PC-9 (cell line): ENCODE measurements around the gene DPEP2. TPM values are rescaled to one million over a fixed set of nuclear protein-coding genes. Genes with fewer than 3 reads are reported as not detected.

Experiments
- BruUV-seq: library from RNA; stranded (reverse); fragments of 400-500 nt; replicated peaks from 2 replicates; lab custom pipeline; 2021; lab: Mats Ljungman, UMichigan
- CTCF ChIA-PET: fragments of 300-600 bp; sonication (Branson Sonifier 250); formaldehyde crosslinking; loops from one replicate; lab custom pipeline; 2022; ENCODE audit warnings: antibody characterized with exemption; lab: Charles Lee
- POLR2A ChIA-PET: fragments of 300-600 bp; sonication (Branson Sonifier 250); formaldehyde crosslinking; loops from one replicate; lab custom pipeline; 2022; ENCODE audit warnings: antibody characterized with exemption; ENCODE audit not compliant: unreplicated experiment; lab: Charles Lee
- DNase-seq, 2 experiments: peaks; one replicate each; pipeline versions ENCODE4 v3.0.0 to v3.0.0-alpha.2; 2015 to 2022; ENCODE audit warnings: mixed read lengths in 1 of 2
- H2AFZ ChIP-seq: fragments of 200-600 bp; sonication (generic); 2 replicates; pipeline ENCODE4 v1.8.1; 2017; ENCODE audit warnings: antibody characterized with exemption
- H3F3A ChIP-seq: fragments of 200-600 bp; sonication (generic); 2 replicates; pipeline ENCODE4 v1.8.1; 2017; ENCODE audit warnings: antibody characterized with exemption, mild to moderate bottlenecking, low read depth; ENCODE audit not compliant: insufficient read depth
- H3K27ac ChIP-seq: fragments of 200-600 bp; sonication (generic); 2 replicates; pipeline ENCODE4 v1.6.1; 2016; ENCODE audit warnings: mixed run types
- H3K27me3 ChIP-seq: fragments of 200-600 bp; sonication (generic); 2 replicates; pipeline ENCODE4 v1.6.1; 2016; ENCODE audit warnings: low read depth, mixed run types; ENCODE audit not compliant: insufficient read depth
- H3K36me3 ChIP-seq: fragments of 200-600 bp; sonication (generic); 2 replicates; pipeline ENCODE4 v1.6.1; 2016; ENCODE audit warnings: low read depth, mixed run types
- H3K4me1 ChIP-seq: fragments of 200-600 bp; sonication (generic); replicated peaks from 2 replicates; pipeline ENCODE4 v1.6.1; 2016; ENCODE audit warnings: mixed run types; ENCODE audit not compliant: insufficient read depth
- H3K4me2 ChIP-seq: fragments of 200-600 bp; sonication (generic); 2 replicates; pipeline ENCODE4 v1.6.1; 2017; ENCODE audit warnings: mixed run types
- H3K4me3 ChIP-seq: fragments of 200-600 bp; sonication (generic); 2 replicates; pipeline ENCODE4 v1.6.1; 2016; ENCODE audit warnings: mixed run types
- H3K79me2 ChIP-seq: fragments of 200-600 bp; sonication (generic); 2 replicates; pipeline ENCODE4 v1.6.1; 2017; ENCODE audit warnings: low read depth, mixed run types
- H3K9me2 ChIP-seq: fragments of 200-600 bp; sonication (generic); 2 replicates; pipeline ENCODE4 v1.8.1; 2017; ENCODE audit warnings: mild to moderate bottlenecking; ENCODE audit not compliant: insufficient read depth
- H3K9me3 ChIP-seq: fragments of 200-600 bp; sonication (generic); 2 replicates; pipeline ENCODE4 v1.8.1; 2016; ENCODE audit warnings: low read depth; ENCODE audit not compliant: insufficient read depth
- H4K20me1 ChIP-seq: fragments of 200-600 bp; sonication (generic); 2 replicates; pipeline ENCODE4 v1.8.1; 2017; ENCODE audit not compliant: insufficient read depth
- CTCF ChIP-seq: fragments of 200-600 bp; sonication (generic); conservative IDR thresholded peaks from 2 replicates; pipeline ENCODE4 v1.6.1; 2017; ENCODE audit warnings: mixed run types, antibody characterized with exemption, mild to moderate bottlenecking, moderate library complexity
- EZH2 ChIP-seq: fragments of 200-600 bp; sonication (generic); IDR thresholded peaks from 2 replicates; pipeline ENCODE4 v1.8.0; 2017; ENCODE audit warnings: antibody characterized with exemption, low read depth
- intact Hi-C: fragments of 100-400 bp; cut with micrococcal nuclease; formaldehyde crosslinking; loops from one replicate; pipeline ENCODE4 v1.10.0; 2022; ENCODE audit not compliant: unreplicated experiment
- total RNA-seq: library from RNA; stranded (reverse); gene quantifications from 2 replicates; pipeline ENCODE4 v1.2.3, GENCODE V29; 2021

The DPEP2 gene
- total RNA-seq, 1 experiment from 2014 or later: not detected

GRCh38 chr16:67946128-67946569 lies 53.1 kb downstream of the DPEP2 start:
- Histone ChIP-seq H3K27ac (no peak overlapping the region), H3F3A (peaks cover 9% of the 10 kb centered on the region), H2AFZ (no peak overlapping the region), H3K36me3 (no peaks in the 10 kb centered on the region), H4K20me1 (peaks cover 14% of the 10 kb centered on the region), H3K79me2 (no peaks in the 10 kb centered on the region), H3K9me2 (no peaks in the 10 kb centered on the region), H3K4me1 (no peaks in the 10 kb centered on the region), H3K4me2 (no peak overlapping the region), H3K27me3 (no peaks in the 10 kb centered on the region), H3K9me3 (no peaks in the 10 kb centered on the region), H3K4me3 (no peak overlapping the region)
- no peak for DNase-seq
- TF ChIP-seq EZH2: no peak
- TF ChIP-seq CTCF: no peak
- no TSS peak for BruUV-seq
- ChIA-PET POLR2A (no interaction called here), CTCF (no interaction called here)
- intact Hi-C loops: loop anchor here (10.0 kb wide), 1 partner anchor 99 kb away; no protein-coding TSS in a partner anchor

DNA sequence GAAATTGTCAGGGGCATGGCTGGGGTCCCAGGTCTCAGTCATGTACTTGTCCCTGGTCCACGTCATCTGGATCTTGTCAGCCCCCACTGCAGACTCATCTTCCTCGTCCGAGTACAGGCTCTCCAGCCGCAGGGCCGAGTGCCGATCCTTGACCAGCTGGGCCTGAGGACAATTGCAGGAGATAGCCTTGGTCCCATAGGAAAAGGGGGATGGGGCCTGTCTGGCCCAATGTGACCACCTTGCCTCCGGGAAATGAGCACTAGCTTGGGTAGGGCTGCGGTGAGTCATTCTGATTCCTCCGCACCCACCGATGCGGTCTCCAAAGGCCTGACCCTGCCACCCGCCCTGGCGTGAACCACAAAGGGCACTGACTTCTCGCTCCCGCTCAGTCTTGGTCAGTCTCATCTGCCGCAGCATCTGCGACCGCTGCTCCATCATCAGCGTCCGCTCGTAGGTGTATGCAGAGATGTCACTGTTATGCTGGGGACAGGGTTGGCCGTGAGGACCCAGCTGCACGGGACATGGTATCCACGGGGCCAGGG lies 53.8 kb downstream of the DPEP2 start:
- Histone ChIP-seq H3K27me3 (no peaks in the 10 kb centered on the region), H4K20me1 (peaks cover 14% of the 10 kb centered on the region), H2AFZ (no peak overlapping the region), H3K9me2 (no peaks in the 10 kb centered on the region), H3K36me3 (no peaks in the 10 kb centered on the region), H3K4me1 (no peaks in the 10 kb centered on the region), H3F3A (peaks cover 14% of the 10 kb centered on the region), H3K9me3 (no peaks in the 10 kb centered on the region), H3K4me3 (no peak overlapping the region), H3K79me2 (no peaks in the 10 kb centered on the region), H3K4me2 (no peak overlapping the region), H3K27ac (no peak overlapping the region)
- intact Hi-C loops: loop anchor here (10.0 kb wide), 1 partner anchor 99 kb away; no protein-coding TSS in a partner anchor
- POLR2A ChIA-PET: no interaction called here
- DNase-seq: no peak
- BruUV-seq: no TSS peak
- TF ChIP-seq EZH2 (no peak), CTCF (no peak)
- CTCF ChIA-PET: no interaction called here

DNA sequence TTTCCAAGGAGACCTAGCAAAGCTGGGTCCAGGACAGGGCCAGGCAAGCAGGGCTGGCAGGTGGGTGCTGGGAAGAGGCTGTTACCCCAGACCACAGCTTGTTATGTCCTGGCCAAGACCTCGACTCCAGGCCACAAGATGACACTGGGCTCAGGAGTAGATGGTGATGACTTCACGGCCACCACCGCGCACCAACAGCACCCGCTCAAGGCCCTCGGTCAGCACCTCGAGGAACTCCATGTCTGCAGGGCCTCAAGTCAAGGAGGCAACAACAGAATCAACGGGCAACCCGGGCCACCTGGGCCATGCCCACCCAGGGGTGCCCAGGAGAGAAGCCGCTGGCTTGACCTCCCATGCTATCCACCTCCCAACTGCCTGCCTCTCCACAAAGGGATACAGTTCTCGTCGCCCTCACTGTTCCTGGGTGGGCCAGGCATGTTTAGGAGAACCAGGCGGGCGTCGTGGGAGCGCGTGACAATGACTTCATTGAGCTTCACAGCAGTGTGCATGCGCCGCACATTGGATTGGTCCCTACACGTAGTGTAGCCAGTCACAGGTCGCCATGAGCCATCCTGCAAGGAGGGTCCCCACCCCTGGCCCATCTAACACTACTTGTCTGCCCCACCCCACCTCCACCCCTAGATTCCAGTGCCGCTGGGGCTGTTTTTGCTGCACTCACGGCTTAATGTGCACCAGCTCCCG lies 54.4 kb downstream of the DPEP2 start:
- H3K36me3 ChIP-seq: no peaks in the 10 kb centered on the region

More for the DNA sequence above, 54.4 kb downstream of the DPEP2 start:
- Histone ChIP-seq H3F3A (peaks cover 14% of the 10 kb centered on the region), H3K79me2 (no peaks in the 10 kb centered on the region), H3K4me2 (no peak overlapping the region), H3K9me2 (no peaks in the 10 kb centered on the region), H4K20me1 (peaks cover 14% of the 10 kb centered on the region), H3K27me3 (no peaks in the 10 kb centered on the region), H2AFZ (no peak overlapping the region), H3K27ac (no peak overlapping the region), H3K4me1 (no peaks in the 10 kb centered on the region), H3K4me3 (no peak overlapping the region), H3K9me3 (no peaks in the 10 kb centered on the region)
- ChIA-PET POLR2A (no interaction called here), CTCF (no interaction called here)
- intact Hi-C loops: loop anchor here (10.0 kb wide), 1 partner anchor 100 kb away; no protein-coding TSS in a partner anchor
- TF ChIP-seq CTCF (no peak), EZH2 (no peak)
- no peak for DNase-seq
- no TSS peak for BruUV-seq
